T-cell (primary cell): ENCODE measurements around the gene SLC1A3. TPM values are rescaled to one million over a fixed set of nuclear protein-coding genes. Genes with fewer than 3 reads are reported as not detected.

Experiments
- ATAC-seq, 4 experiments: fragments of 200-7000 bp in 3 of 4; fragments of 150-1000 bp in 1 of 4; cut with Tn5 transposase; replicated peaks in 1 of 4; 1 replicate in 3 of 4; 2 replicates in 1 of 4; pipeline ENCODE4 v1.10.0; 2021; ENCODE audit warnings: moderate library complexity in 3 of 4, mild to moderate bottlenecking in 2 of 4, moderate number of reproducible peaks in 1 of 4
- CTCF ChIA-PET, 2 donors: fragments of 300-600 bp; sonication (Branson Sonifier 250); formaldehyde crosslinking; loops; one replicate each; lab custom pipeline; 2022; ENCODE audit warnings: antibody characterized with exemption in 2 of 2; lab: Charles Lee
- POLR2A ChIA-PET, 2 donors: fragments of 300-600 bp; sonication (Branson Sonifier 250); formaldehyde crosslinking; loops; one replicate each; lab custom pipeline; 2022; ENCODE audit warnings: antibody characterized with exemption in 2 of 2; lab: Charles Lee
- DNase-seq, 35 experiments: peaks; one replicate each; pipeline versions ENCODE4 v3.0.0 to v3.0.0-alpha.2; 2013 to 2023
- H3K27ac ChIP-seq: one replicate; pipeline ENCODE4 v1.5.1; 2013; ENCODE audit warnings: low read length
- H3K27me3 ChIP-seq, 2 experiments: replicated peaks in 1 of 2; 1 replicate in 1 of 2; 2 replicates in 1 of 2; pipeline versions ENCODE4 v1.6.1 to v1.7.0; 2013; ENCODE audit warnings: low read length in 1 of 2, mixed read lengths in 1 of 2; ENCODE audit not compliant: control insufficient read depth in 2 of 2, insufficient read depth in 2 of 2; ENCODE audit errors: extremely low read depth in 1 of 2
- H3K36me3 ChIP-seq, 2 donors: 1 replicate in 1 of 2; 2 replicates in 1 of 2; pipeline versions ENCODE4 v1.6.1 to v1.7.0; 2013; ENCODE audit warnings: low read length in 1 of 2; ENCODE audit not compliant: control insufficient read depth in 2 of 2, insufficient read depth in 1 of 2; ENCODE audit errors: extremely low read depth in 1 of 2
- H3K4me1 ChIP-seq, 2 experiments: 1 replicate in 1 of 2; 2 replicates in 1 of 2; pipeline versions ENCODE4 v1.6.1 to v1.7.0; 2013; ENCODE audit warnings: low read length in 2 of 2, mixed read lengths in 1 of 2; ENCODE audit not compliant: insufficient read depth in 2 of 2, control insufficient read depth in 1 of 2; ENCODE audit errors: extremely low read depth in 1 of 2
- H3K4me3 ChIP-seq, 2 donors: 1 replicate in 1 of 2; 2 replicates in 1 of 2; pipeline versions ENCODE4 v1.5.1 to v1.7.0; 2013; ENCODE audit warnings: mild to moderate bottlenecking in 2 of 2, low read length in 1 of 2, moderate library complexity in 1 of 2; ENCODE audit not compliant: control insufficient read depth in 1 of 2; ENCODE audit errors: extremely low read depth in 1 of 2
- H3K9me3 ChIP-seq: 2 replicates; pipeline ENCODE4 v1.7.0; 2013
- H3K27ac Mint-ChIP-seq, 2 donors: one replicate each; pipeline ENCODE4 v1.8.0; 2020 to 2021; ENCODE audit warnings: mild to moderate bottlenecking in 2 of 2, mixed read lengths in 2 of 2
- H3K27me3 Mint-ChIP-seq, 2 donors: one replicate each; pipeline ENCODE4 v1.8.0; 2021 to 2022; ENCODE audit warnings: mixed read lengths in 2 of 2
- H3K36me3 Mint-ChIP-seq: one replicate; pipeline ENCODE4 v1.8.0; 2021; ENCODE audit warnings: mixed read lengths
- H3K4me1 Mint-ChIP-seq, 3 donors: one replicate each; pipeline ENCODE4 v1.8.0; 2020 to 2022; ENCODE audit warnings: mixed read lengths in 3 of 3, mild to moderate bottlenecking in 1 of 3
- H3K4me3 Mint-ChIP-seq, 3 donors: one replicate each; pipeline ENCODE4 v1.8.0; 2020 to 2022; ENCODE audit warnings: mild to moderate bottlenecking in 3 of 3, mixed read lengths in 3 of 3, moderate library complexity in 3 of 3
- H3K9me3 Mint-ChIP-seq, 3 donors: one replicate each; pipeline ENCODE4 v1.8.0; 2020 to 2022; ENCODE audit warnings: mixed read lengths in 3 of 3
- WGBS: methylation state at CpG from one replicate; pipeline ENCODE4 v1.1.5; 2013; ENCODE audit warnings: missing lambda C conversion rate; ENCODE audit not compliant: insufficient coverage; 5-methylcytosine and 5-hydroxymethylcytosine counted together
- total RNA-seq, 35 experiments: library from RNA in 6 of 35; stranded (reverse) in 6 of 35; fragments of 120-200 nt in 1 of 35; gene quantifications; one replicate each; pipeline versions ENCODE4 v1.2.1 to v1.2.4 and lab custom pipeline; 2013 to 2026

The SLC1A3 gene
- total RNA-seq (under 1 TPM in 3 of 5 donors, not detected in 2; 0.12 to 0.25 (median 0.23) TPM), total RNA-seq (lab: John Stamatoyannopoulos, UW) (0 to 35.8 (median 0.06) reads per million in 29 experiments)
- total RNA-seq (2013) = not detected

- no peaks in the 10 kb centered on the region for H3K9me3 ChIP-seq
- 3% methylated on average over 14 of the region's 20 CpGs for WGBS
- Mint-ChIP-seq H3K27me3 (peaks cover 45 to 50% of the 10 kb centered on the region in 2 donors), H3K36me3 (no peaks in the 10 kb centered on the region), H3K4me1 (peaks cover 15 to 19% (median 19%) of the 10 kb centered on the region in 3 donors), H3K27ac (no peak within 1 kb of the TSS), H3K4me3 (peak within 1 kb of the TSS; percentile 46 to 69 (median 49)), H3K9me3 (no peaks in the 10 kb centered on the region)
- POLR2A ChIA-PET = interaction anchor here in 1 of 2 donors (0.6 kb wide), 1 partner anchor 30 kb away, joined by 3 read pairs; no protein-coding TSS in a partner anchor
- ATAC-seq = peak in 3 of 4 experiments; percentile 23 to 48 (median 43)
- peaks cover 4 to 6% of the 10 kb centered on the region in 2 experiments for H3K4me1 ChIP-seq
- peak within 1 kb of the TSS; percentile 19 to 38 for H3K4me3 ChIP-seq
- H3K27me3 ChIP-seq = peaks cover 2 to 10% of the 10 kb centered on the region in 2 experiments
- no peak within 1 kb of the TSS for H3K27ac ChIP-seq
- CTCF ChIA-PET = no interaction called here
- DNase-seq = peak in 4 of 35 experiments; percentile 0 to 2 (median 1)
- H3K36me3 ChIP-seq = no peaks in the 10 kb centered on the region
These were observed at the start of gene SLC1A3 for GRCh38 chr5:36606428-36607113. Gene SLC1A3 (plus strand): TSS chr5:36606606. CDS start chr5:36608424, 1,818 bp downstream.

GRCh38 chr5:36558641-36559040, 47.8 kb upstream of the SLC1A3 start:
- H3K36me3 ChIP-seq = no peaks in the 10 kb centered on the region
- H3K27me3 Mint-ChIP-seq = no peaks in the 10 kb centered on the region
- no peaks in the 10 kb centered on the region for H3K36me3 Mint-ChIP-seq
- H3K9me3 Mint-ChIP-seq = peaks cover 0 to 6% (median 4%) of the 10 kb centered on the region in 3 donors
- DNase-seq = no peak
- H3K4me3 ChIP-seq = no peak overlapping the region
- no peak overlapping the region for H3K27ac ChIP-seq
- peaks cover 0 to 4% of the 10 kb centered on the region in 2 experiments for H3K27me3 ChIP-seq
- H3K27ac Mint-ChIP-seq = no peak overlapping the region
- no peak overlapping the region for H3K4me3 Mint-ChIP-seq
- no peaks in the 10 kb centered on the region for H3K4me1 ChIP-seq
- CTCF ChIA-PET = no interaction called here
- ATAC-seq = no peak
- WGBS = no CpG with 5 or more reads among the region's 2 CpGs
- no peaks in the 10 kb centered on the region for H3K9me3 ChIP-seq
- H3K4me1 Mint-ChIP-seq = no peaks in the 10 kb centered on the region
- POLR2A ChIA-PET = no interaction called here

- Histone ChIP-seq H3K9me3 (no peaks in the 10 kb centered on the region), H3K36me3 (no peaks in the 10 kb centered on the region), H3K4me1 (no peaks in the 10 kb centered on the region), H3K4me3 (no peak overlapping the region), H3K27ac (no peak overlapping the region), H3K27me3 (peaks cover 0 to 4% of the 10 kb centered on the region in 2 experiments)
- DNase-seq = no peak
- no peak for ATAC-seq
- CTCF ChIA-PET = no interaction called here
- no peaks in the 10 kb centered on the region for H3K36me3 Mint-ChIP-seq
- H3K9me3 Mint-ChIP-seq = peaks cover 0 to 5% (median 0%) of the 10 kb centered on the region in 3 donors
- H3K27me3 Mint-ChIP-seq = no peaks in the 10 kb centered on the region
- no peaks in the 10 kb centered on the region for H3K4me1 Mint-ChIP-seq
- H3K4me3 Mint-ChIP-seq = no peak overlapping the region
- 75% methylated on average over 1 of the region's 3 CpGs for WGBS
- POLR2A ChIA-PET = no interaction called here
- H3K27ac Mint-ChIP-seq = no peak overlapping the region
These were observed 44.8 kb upstream of the SLC1A3 start for GRCh38 chr5:36561601-36562000.

- ATAC-seq (no peak), DNase-seq (no peak)
- H3K4me3 Mint-ChIP-seq = no peak overlapping the region
- H3K36me3 Mint-ChIP-seq = no peaks in the 10 kb centered on the region
- POLR2A ChIA-PET = no interaction called here
- CTCF ChIA-PET = no interaction called here
- no peaks in the 10 kb centered on the region for H3K9me3 ChIP-seq
- no peaks in the 10 kb centered on the region for H3K27me3 Mint-ChIP-seq
- no peak overlapping the region for H3K27ac ChIP-seq
- H3K27me3 ChIP-seq = no peaks in the 10 kb centered on the region
- no peaks in the 10 kb centered on the region for H3K4me1 Mint-ChIP-seq
- H3K4me1 ChIP-seq = no peaks in the 10 kb centered on the region
- H3K4me3 ChIP-seq = no peak overlapping the region
- no peaks in the 10 kb centered on the region for H3K36me3 ChIP-seq
- H3K9me3 Mint-ChIP-seq = no peaks in the 10 kb centered on the region
- WGBS = 80% methylated on average over 1 of the region's 5 CpGs
- no peak overlapping the region for H3K27ac Mint-ChIP-seq
These were observed 36.9 kb upstream of the SLC1A3 start for GRCh38 chr5:36569491-36569890.

- ChIA-PET POLR2A (no interaction called here), CTCF (no interaction called here)
- H3K36me3 ChIP-seq = no peaks in the 10 kb centered on the region
- H3K9me3 ChIP-seq = no peaks in the 10 kb centered on the region
- Mint-ChIP-seq H3K4me1 (no peaks in the 10 kb centered on the region), H3K9me3 (no peaks in the 10 kb centered on the region), H3K36me3 (no peaks in the 10 kb centered on the region), H3K27ac (no peak overlapping the region), H3K4me3 (no peak overlapping the region), H3K27me3 (no peaks in the 10 kb centered on the region)
- no peak for DNase-seq
- no peak overlapping the region for H3K27ac ChIP-seq
- no peaks in the 10 kb centered on the region for H3K4me1 ChIP-seq
- 60% methylated on average over 4 of the region's 6 CpGs for WGBS
- H3K27me3 ChIP-seq = no peaks in the 10 kb centered on the region
- H3K4me3 ChIP-seq = no peak overlapping the region
- ATAC-seq = no peak
These were observed 35.9 kb upstream of the SLC1A3 start for GRCh38 chr5:36570301-36571095.

- no peaks in the 10 kb centered on the region for H3K4me1 ChIP-seq
- H3K9me3 ChIP-seq = no peaks in the 10 kb centered on the region
- Mint-ChIP-seq H3K27me3 (no peaks in the 10 kb centered on the region), H3K9me3 (no peaks in the 10 kb centered on the region), H3K4me3 (no peak overlapping the region), H3K4me1 (no peaks in the 10 kb centered on the region), H3K36me3 (no peaks in the 10 kb centered on the region), H3K27ac (no peak overlapping the region)
- H3K4me3 ChIP-seq = no peak overlapping the region
- no peak overlapping the region for H3K27ac ChIP-seq
- ChIA-PET POLR2A (no interaction called here), CTCF (no interaction called here)
- H3K36me3 ChIP-seq = no peaks in the 10 kb centered on the region
- WGBS = 64% methylated on average over 2 of the region's 4 CpGs
- ATAC-seq = no peak
- H3K27me3 ChIP-seq = no peaks in the 10 kb centered on the region
- DNase-seq = no peak
These were observed 34.9 kb upstream of the SLC1A3 start for GRCh38 chr5:36571401-36572042.
